NCI-H2196 (cell line): ENCODE measurements around the gene DPF3.

Source experiments
- DNase-seq: peaks from one replicate; lab custom pipeline; 2025; ENCODE audit not compliant: unreplicated experiment; lab: John Stamatoyannopoulos, UW

The DPF3 gene

DNA sequence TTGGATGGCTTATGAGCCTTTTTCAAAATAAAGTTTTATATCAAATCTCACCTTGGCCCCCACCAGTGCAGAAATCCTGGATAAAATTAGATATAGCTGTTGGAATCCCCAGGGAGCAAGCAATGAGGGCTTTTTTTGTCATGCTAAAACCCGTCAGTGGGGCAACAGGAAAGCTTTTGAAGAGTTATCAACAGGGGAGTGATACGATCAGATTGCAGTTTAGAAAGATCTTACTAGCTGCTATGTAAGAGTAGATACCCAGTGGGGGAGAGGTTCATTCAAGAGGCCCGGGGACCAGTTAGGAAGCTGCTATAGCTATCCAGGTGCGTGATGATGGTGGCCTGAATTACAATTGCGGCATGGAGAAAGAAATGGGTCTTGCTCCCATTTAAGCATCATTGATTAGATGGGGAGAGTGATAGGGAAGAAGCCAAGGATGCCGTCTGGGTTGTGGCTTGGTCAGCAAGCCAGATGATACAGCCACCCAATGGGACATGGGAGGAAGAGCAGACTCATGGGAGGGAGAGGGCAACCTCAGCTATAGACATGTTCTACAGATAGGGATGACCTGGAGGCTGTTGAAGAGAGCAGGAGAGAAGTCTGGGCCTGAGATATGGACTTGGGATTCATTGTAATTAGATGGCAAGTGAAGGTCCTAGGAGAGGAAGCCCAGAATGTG is 272.4 kb downstream of the DPF3 start:
- DNase-seq = no peak

- no peak for DNase-seq
These were observed 274.0 kb downstream of the DPF3 start for GRCh38 chr14:72619881-72620280.

DNA sequence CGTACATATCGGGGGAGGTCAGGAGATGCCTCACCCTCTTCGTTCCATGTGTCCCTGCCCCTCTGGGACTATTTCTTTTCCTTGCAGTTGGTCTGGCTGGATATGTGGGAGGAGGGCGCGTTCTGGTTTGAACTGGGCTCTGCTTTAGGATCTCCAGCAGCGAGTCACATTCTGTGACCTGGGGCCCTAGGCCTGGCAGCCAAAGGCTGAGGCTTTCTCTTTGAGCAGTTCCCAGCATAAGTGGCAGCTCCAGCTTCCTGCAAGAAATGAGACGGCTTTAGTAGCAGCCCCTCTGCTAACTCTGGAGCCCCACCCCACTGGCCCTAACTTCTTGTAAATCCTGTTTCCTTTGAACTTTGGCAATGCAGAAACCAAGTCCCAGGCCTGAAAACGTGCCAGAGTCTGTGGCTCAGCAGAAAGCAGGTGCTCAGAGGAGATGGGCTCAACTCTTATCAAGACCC is 274.8 kb downstream of the DPF3 start:
- DNase-seq = no peak

GRCh38 chr14:72618424-72618823 is 275.5 kb downstream of the DPF3 start:
- no peak for DNase-seq

GRCh38 chr14:72617391-72618031 is 276.4 kb downstream of the DPF3 start:
- no peak for DNase-seq

GRCh38 chr14:72616811-72617210 is 277.1 kb downstream of the DPF3 start:
- no peak for DNase-seq

DNA sequence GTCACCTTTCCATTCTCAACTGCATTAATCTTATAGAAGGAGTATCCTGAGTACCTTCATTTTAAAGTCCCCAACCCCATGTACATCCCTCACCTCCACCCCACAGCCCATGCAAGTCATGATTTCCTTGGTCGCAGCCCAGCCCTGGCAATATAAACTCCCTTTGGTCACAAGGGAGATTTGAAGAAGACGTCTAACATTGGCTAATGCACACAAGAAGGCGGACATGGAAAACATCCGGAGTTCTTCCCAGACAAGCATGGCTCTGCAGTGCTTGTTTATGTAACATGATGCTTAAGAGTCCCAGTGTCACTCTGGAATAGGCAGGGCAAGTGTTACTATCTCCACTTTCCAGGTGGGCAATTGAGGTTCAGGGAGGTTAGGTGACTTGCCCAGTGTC is 277.6 kb downstream of the DPF3 start:
- no peak for DNase-seq

- DNase-seq = no peak
These were observed 278.3 kb downstream of the DPF3 start for GRCh38 chr14:72615451-72616121.

DNA sequence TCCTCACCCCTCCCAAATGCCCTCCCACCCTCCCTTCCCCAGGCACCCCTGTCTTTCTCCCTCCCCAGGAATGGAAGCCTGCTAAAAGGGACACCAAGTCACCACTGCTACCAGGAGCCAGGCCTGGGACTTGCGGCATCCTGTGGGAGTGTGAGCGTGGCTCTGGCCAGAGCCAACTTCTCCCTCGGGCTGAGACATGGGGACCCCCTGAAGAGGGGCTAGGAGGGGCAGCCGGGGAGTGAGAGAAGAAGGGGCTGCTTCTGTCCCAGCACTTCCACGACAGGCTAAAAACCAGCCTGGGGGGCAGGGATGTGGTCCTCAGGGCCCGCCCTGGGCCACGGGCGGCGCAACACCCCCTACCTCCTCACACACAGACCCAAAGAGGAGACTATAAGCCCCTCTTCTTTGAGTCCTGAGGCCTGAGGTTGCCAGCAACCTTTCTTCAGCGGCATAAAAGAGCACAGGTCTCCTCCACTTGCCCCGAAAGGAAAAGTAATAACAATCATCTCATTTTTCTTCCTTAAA is 278.9 kb downstream of the DPF3 start:
- DNase-seq = no peak

DNA sequence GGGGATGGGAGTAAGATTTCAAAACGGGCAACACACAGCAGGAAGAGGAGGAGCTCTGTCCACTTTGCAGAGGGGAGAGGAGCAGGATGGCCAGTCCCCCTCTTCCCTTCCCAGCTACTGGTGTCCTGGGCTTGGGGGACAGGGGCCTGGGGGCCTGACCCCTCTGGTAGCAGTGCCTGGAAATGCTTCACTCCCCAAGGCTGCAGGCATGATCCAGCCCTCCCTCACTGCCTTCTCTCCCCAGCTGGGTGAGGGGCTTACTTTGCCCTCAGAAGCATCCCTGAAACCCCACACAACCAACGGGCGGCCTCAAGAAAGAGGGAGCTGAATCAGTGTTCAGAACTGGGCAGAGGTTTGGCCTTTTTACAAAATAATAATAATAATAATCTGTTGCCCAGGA is 279.5 kb downstream of the DPF3 start:
- DNase-seq = no peak

- DNase-seq = no peak
These were observed 280.0 kb downstream of the DPF3 start for GRCh38 chr14:72613975-72614319.

GRCh38 chr14:72613231-72613974 is 280.5 kb downstream of the DPF3 start:
- peak; percentile 10 for DNase-seq

GRCh38 chr14:72612041-72612440 is 281.9 kb downstream of the DPF3 start:
- DNase-seq = no peak

DNA sequence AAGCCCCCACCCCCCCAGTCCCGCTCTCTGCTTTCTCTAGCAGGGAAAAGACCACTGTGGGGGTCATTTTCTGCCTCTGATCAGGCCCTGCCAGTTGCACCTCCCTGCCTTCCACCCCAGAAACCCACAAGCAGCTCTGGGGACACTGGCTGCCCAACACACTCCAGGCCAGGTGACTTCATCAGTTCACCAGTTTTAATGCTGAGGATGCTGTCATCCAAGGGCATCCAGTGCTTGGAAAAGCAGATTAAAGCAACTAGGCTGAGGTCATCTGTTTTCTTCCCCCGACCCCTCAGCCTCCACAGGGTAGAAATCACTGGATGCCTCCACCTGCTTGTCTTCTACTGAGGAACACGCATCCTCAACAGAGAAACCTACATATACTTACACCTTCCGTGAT is 282.4 kb downstream of the DPF3 start:
- DNase-seq = no peak

GRCh38 chr14:72610831-72611200 is 283.1 kb downstream of the DPF3 start:
- DNase-seq = no peak

DNA sequence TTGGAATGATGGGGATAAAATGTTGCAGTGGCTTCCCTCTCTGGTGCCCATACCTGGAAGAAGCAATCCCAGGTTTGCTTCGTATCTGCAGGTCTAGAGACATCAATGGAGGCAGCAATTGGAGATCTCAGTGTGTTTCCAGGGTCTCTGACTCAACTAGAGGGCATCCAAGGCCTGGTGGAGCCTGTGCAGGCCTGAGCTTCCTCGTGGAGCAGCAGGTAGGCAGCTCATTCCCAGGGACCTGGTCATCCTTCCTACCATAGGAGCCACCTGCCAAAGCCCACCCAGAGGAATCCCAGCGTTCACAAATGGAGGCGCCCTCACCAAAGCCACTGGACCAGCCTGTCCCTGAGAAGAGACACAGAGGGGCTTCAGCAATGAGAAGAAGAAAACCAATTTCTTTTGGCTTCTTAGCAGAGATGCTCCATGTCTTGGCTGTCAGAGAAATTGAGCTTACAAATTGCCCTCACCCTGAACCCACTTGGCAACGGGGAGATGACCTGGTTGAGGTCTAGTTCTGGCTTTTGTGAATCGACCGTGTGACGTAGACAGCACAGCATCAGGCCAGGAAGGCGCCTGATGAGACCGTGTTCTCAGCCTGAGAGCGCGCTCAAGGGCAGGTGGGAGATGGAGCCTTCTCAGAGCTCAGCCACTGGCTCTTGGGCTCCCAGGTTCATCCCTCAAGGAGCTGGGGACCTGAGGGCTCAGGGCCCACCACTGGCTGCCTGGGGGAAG is 283.6 kb downstream of the DPF3 start:
- DNase-seq = no peak

GRCh38 chr14:72609205-72609916 is 284.5 kb downstream of the DPF3 start:
- no peak for DNase-seq

- DNase-seq = no peak
These were observed 285.3 kb downstream of the DPF3 start for GRCh38 chr14:72608391-72609204.

GRCh38 chr14:72607386-72608130 is 286.3 kb downstream of the DPF3 start:
- DNase-seq = no peak
